Ishikawa (cell line): Measurements from ENCODE around the gene STAG3.

Experiments used
- EP300 ChIP-seq: IDR thresholded peaks from 2 replicates; pipeline ENCODE4 v1.6.1; 2012; ENCODE audit warnings: borderline replicate concordance
- TAF1 ChIP-seq: IDR thresholded peaks from 2 replicates; pipeline ENCODE4 v1.6.1; 2012; ENCODE audit warnings: low read depth, mild to moderate bottlenecking
- YY1 ChIP-seq: IDR thresholded peaks from 2 replicates; pipeline ENCODE4 v1.6.1; 2012; ENCODE audit warnings: low read depth
- TF ChIP-seq, protein P1 (sequence below): IDR thresholded peaks from 2 replicates; pipeline ENCODE4 v1.6.1; 2012

- TF ChIP-seq, protein P1, sequence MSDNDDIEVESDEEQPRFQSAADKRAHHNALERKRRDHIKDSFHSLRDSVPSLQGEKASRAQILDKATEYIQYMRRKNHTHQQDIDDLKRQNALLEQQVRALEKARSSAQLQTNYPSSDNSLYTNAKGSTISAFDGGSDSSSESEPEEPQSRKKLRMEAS: no peak
- TF ChIP-seq TAF1 (no peak), EP300 (no peak), YY1 (no peak)
These were observed 24.6 kb upstream of the STAG3 start for GRCh38 chr7:100152937-100153666.
